Uterus (tissue), 4 donors: ENCODE measurements around the gene FRMPD2. TPM values are rescaled to one million over a fixed set of nuclear protein-coding genes. Genes with fewer than 3 reads are reported as not detected.

Experiments used
- DNase-seq, 2 donors: peaks; one replicate each; pipeline ENCODE4 v3.0.0-alpha.2; 2019 to 2020
- H3K27ac ChIP-seq, 2 donors: fragments of 200-600 bp; sonication (generic); 1 replicate in 1 of 2; 2 replicates in 1 of 2; pipeline ENCODE4 v1.5.1; 2016 to 2018
- H3K27me3 ChIP-seq, 2 donors: fragments of 200-600 bp; sonication (generic); one replicate each; pipeline ENCODE4 v1.5.1; 2018 to 2019; ENCODE audit warnings: control low read depth in 1 of 2
- H3K36me3 ChIP-seq, 2 donors: fragments of 200-600 bp; sonication (generic); one replicate each; pipeline ENCODE4 v1.5.1; 2019; ENCODE audit warnings: control low read depth in 1 of 2
- H3K4me1 ChIP-seq, 2 donors: fragments of 200-600 bp; sonication (generic); one replicate each; pipeline ENCODE4 v1.5.1; 2018 to 2019; ENCODE audit warnings: control low read depth in 1 of 2
- H3K4me3 ChIP-seq, 2 donors: fragments of 200-600 bp; sonication (generic); 1 replicate in 1 of 2; 2 replicates in 1 of 2; pipeline ENCODE4 v1.5.1; 2018 to 2019; ENCODE audit warnings: mild to moderate bottlenecking in 1 of 2
- H3K9me3 ChIP-seq, 2 donors: fragments of 200-600 bp; sonication (generic); one replicate each; pipeline ENCODE4 v1.5.1; 2019; ENCODE audit warnings: control low read depth in 1 of 2
- CTCF ChIP-seq, 4 experiments: fragments of 200-600 bp in 2 of 4; fragments of 450-650 bp in 2 of 4; sonication (generic) in 2 of 4; IDR thresholded peaks; one replicate each; pipeline ENCODE4 v1.5.1; 2016 to 2019; ENCODE audit warnings: antibody characterized with exemption in 4 of 4, mild to moderate bottlenecking in 2 of 4, moderate library complexity in 1 of 4
- POLR2A ChIP-seq, 2 donors: fragments of 450-650 bp; IDR thresholded peaks; one replicate each; pipeline ENCODE4 v1.6.1; 2016; ENCODE audit warnings: antibody characterized with exemption in 2 of 2, mild to moderate bottlenecking in 1 of 2, moderate library complexity in 1 of 2
- intact Hi-C: fragments of 100-400 bp; cut with DNase I; formaldehyde crosslinking; loops from one replicate; pipeline ENCODE4 v1.15.1; 2023; ENCODE audit warnings: low total_unique reads
- total RNA-seq, 4 donors: library from RNA; depleted of rRNA in 3 of 4; stranded (reverse); fragments of >200 nt in 3 of 4; gene quantifications; one replicate each; pipeline versions ENCODE4 v1.1.0 to v1.2.4, GENCODE V29; 2014 to 2023
- donor health status: DM: yes; HTN: yes; CAD: no.

FRMPD2 gene, protein sequence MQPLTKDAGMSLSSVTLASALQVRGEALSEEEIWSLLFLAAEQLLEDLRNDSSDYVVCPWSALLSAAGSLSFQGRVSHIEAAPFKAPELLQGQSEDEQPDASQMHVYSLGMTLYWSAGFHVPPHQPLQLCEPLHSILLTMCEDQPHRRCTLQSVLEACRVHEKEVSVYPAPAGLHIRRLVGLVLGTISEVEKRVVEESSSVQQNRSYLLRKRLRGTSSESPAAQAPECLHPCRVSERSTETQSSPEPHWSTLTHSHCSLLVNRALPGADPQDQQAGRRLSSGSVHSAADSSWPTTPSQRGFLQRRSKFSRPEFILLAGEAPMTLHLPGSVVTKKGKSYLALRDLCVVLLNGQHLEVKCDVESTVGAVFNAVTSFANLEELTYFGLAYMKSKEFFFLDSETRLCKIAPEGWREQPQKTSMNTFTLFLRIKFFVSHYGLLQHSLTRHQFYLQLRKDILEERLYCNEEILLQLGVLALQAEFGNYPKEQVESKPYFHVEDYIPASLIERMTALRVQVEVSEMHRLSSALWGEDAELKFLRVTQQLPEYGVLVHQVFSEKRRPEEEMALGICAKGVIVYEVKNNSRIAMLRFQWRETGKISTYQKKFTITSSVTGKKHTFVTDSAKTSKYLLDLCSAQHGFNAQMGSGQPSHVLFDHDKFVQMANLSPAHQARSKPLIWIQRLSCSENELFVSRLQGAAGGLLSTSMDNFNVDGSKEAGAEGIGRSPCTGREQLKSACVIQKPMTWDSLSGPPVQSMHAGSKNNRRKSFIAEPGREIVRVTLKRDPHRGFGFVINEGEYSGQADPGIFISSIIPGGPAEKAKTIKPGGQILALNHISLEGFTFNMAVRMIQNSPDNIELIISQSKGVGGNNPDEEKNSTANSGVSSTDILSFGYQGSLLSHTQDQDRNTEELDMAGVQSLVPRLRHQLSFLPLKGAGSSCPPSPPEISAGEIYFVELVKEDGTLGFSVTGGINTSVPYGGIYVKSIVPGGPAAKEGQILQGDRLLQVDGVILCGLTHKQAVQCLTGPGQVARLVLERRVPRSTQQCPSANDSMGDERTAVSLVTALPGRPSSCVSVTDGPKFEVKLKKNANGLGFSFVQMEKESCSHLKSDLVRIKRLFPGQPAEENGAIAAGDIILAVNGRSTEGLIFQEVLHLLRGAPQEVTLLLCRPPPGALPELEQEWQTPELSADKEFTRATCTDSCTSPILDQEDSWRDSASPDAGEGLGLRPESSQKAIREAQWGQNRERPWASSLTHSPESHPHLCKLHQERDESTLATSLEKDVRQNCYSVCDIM (N-terminal part only)
- total RNA-seq, result 1 to 10 TPM in 1 of 4 donors, under 1 TPM in 2, not detected in 1; 0.21 to 2.5 (median 0.26) TPM

DNA sequence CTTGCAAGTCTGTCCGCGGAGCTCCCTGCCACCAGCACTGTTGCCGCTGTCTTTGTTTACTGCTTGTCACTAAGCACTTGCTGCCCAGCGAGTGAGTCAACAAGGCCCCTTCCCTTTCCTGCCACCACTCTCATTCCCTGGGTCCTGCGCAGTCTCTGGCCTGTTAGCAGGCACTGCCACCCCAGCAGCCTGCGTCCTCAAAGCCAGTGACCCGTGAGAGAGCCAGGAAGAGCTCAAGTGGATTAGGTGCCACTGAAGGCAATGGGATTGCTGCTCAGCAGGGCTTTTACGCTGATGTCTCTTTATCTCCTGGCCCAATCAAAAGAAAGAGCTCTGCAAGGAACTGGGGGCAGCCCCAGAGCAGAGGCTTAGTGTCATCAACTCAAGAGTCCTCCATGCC, at the start of gene FRMPD2:
FRMPD2 (minus strand) TSS at position 61 of the 400 bp plus-strand sequence. CDS start 129 bp downstream, outside the sequence.
- no peak within 1 kb of the TSS for H3K27ac ChIP-seq
- no peak for DNase-seq

GRCh38 chr10:48322017-48322416, 47.5 kb upstream of the FRMPD2 start:
- Histone ChIP-seq H3K4me3 (no peak overlapping the region), H3K9me3 (no peaks in the 10 kb centered on the region), H3K36me3 (no peaks in the 10 kb centered on the region), H3K27me3 (no peaks in the 10 kb centered on the region), H3K27ac (no peak overlapping the region), H3K4me1 (no peaks in the 10 kb centered on the region)
- intact Hi-C loops, result no loop called here
- no peak for DNase-seq
- TF ChIP-seq CTCF (IDR thresholded peaks at IDR 0.05) (no peak), POLR2A (IDR thresholded peaks at IDR 0.05) (no peak)

More for the DNA sequence above, at the start of gene FRMPD2:
- H3K27me3 ChIP-seq, result no peaks in the 10 kb centered on the region
- H3K36me3 ChIP-seq, result no peaks in the 10 kb centered on the region
- no peaks in the 10 kb centered on the region for H3K4me1 ChIP-seq
- H3K4me3 ChIP-seq, result no peak within 1 kb of the TSS
- intact Hi-C loops, result no loop called here
- TF ChIP-seq POLR2A (IDR thresholded peaks at IDR 0.05) (no peak), CTCF (IDR thresholded peaks at IDR 0.05) (no peak)
- H3K9me3 ChIP-seq, result no peaks in the 10 kb centered on the region

DNA sequence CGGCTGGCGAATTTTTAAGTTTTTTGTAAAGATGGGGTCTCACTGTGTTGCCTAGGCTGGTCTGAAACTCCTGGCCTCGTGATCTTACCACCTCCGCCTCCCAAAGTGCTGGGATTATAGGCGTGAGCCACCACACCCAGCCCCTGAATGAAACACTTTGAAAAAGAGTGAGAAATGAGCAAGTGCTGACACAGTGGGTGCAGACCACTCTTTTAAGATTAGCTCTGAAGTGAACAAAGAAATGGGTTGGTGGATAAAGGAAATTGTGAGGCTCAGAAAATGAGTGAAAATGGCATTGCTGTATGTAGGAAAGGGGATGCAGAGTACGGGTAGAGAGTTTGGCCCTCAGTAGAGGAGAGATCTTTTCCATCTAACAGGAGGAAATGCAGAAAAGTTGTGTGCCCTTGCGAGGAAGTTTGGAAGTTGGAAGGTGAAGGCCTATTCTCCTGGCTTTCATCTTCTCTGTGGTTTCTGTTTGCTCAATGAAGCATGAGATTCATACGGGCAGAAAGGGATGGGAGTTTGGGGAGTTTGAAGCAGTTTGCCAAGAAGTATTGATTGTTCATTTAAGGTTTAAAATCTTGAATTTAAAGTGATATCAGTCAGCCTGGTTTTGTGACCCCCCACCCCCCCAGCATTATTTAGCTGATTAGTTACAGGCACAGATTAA, 43.0 kb upstream of the FRMPD2 start:
- no peak for TF ChIP-seq CTCF (IDR thresholded peaks at IDR 0.05)
- no peak for TF ChIP-seq POLR2A (IDR thresholded peaks at IDR 0.05)
- Histone ChIP-seq H3K9me3 (no peaks in the 10 kb centered on the region), H3K36me3 (no peaks in the 10 kb centered on the region), H3K4me1 (no peaks in the 10 kb centered on the region), H3K4me3 (no peak overlapping the region), H3K27me3 (no peaks in the 10 kb centered on the region), H3K27ac (no peak overlapping the region)
- DNase-seq, result no peak
- intact Hi-C loops, result no loop called here

GRCh38 chr10:48316236-48316635, 41.7 kb upstream of the FRMPD2 start:
- H3K4me3 ChIP-seq, result no peak overlapping the region

DNA sequence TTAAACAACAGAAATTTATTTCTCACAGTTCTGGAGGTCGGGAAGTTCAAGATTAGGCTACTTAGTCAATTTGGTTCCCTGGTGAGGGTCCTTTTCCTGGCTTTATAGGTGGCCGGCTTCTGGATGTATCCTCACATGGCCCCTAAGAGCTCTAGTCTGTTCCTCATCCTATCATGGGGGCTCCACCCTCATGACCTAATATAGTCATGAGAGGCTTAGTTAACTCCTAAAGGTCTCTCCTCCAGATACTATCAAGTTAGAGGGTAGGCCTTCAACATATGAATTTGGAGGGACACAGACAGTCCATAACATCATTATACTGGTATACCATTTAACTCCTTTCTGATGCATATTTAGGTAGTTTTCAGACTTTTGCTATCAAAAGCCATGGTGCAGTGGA, 39.6 kb upstream of the FRMPD2 start:
- Histone ChIP-seq H3K4me1 (no peaks in the 10 kb centered on the region), H3K36me3 (no peaks in the 10 kb centered on the region), H3K9me3 (no peaks in the 10 kb centered on the region), H3K4me3 (no peak overlapping the region), H3K27me3 (no peaks in the 10 kb centered on the region), H3K27ac (no peak overlapping the region)
- intact Hi-C loops, result no loop called here
- DNase-seq, result no peak
- no peak for TF ChIP-seq POLR2A (IDR thresholded peaks at IDR 0.05)
- no peak for TF ChIP-seq CTCF (IDR thresholded peaks at IDR 0.05)

More at GRCh38 chr10:48316236-48316635, 41.7 kb upstream of the FRMPD2 start:
- Histone ChIP-seq H3K27me3 (no peaks in the 10 kb centered on the region), H3K9me3 (no peaks in the 10 kb centered on the region), H3K36me3 (no peaks in the 10 kb centered on the region), H3K27ac (no peak overlapping the region), H3K4me1 (no peaks in the 10 kb centered on the region)
- no peak for TF ChIP-seq POLR2A (IDR thresholded peaks at IDR 0.05)
- intact Hi-C loops, result no loop called here
- no peak for DNase-seq
